Measurements from ENCODE around the gene PDIA4.
"Not testable (repeated sequence)": the region's sequence is repeated elsewhere in the genome, so short reads cannot be mapped to it uniquely, and the experiment has no call there.

- not testable (repeated sequence) for TF ChIP-seq POLR2A (IDR thresholded peaks at IDR 0.05)
- TF ChIP-seq, protein P1, sequence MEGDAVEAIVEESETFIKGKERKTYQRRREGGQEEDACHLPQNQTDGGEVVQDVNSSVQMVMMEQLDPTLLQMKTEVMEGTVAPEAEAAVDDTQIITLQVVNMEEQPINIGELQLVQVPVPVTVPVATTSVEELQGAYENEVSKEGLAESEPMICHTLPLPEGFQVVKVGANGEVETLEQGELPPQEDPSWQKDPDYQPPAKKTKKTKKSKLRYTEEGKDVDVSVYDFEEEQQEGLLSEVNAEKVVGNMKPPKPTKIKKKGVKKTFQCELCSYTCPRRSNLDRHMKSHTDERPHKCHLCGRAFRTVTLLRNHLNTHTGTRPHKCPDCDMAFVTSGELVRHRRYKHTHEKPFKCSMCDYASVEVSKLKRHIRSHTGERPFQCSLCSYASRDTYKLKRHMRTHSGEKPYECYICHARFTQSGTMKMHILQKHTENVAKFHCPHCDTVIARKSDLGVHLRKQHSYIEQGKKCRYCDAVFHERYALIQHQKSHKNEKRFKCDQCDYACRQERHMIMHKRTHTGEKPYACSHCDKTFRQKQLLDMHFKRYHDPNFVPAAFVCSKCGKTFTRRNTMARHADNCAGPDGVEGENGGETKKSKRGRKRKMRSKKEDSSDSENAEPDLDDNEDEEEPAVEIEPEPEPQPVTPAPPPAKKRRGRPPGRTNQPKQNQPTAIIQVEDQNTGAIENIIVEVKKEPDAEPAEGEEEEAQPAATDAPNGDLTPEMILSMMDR (IDR thresholded peaks at IDR 0.05), result not testable (repeated sequence)
Measured at GRCh38 chr7:149038641-149039040, 10.3 kb upstream of the PDIA4 start.
